ENCODE results near the gene ARPIN.
"Not testable (repeated sequence)": the region's sequence is repeated elsewhere in the genome, so short reads cannot be mapped to it uniquely, and the experiment has no call there.

Gene ARPIN

GRCh38 chr15:89912674-89913396 is at the start of gene ARPIN:
TSS of gene ARPIN (minus strand) at chr15:89912952. CDS start at chr15:89912835, 117 bp downstream.
- DNase-seq, result no peak

GRCh38 chr15:89958107-89958805 is 45.5 kb upstream of the ARPIN start:
- no peak for DNase-seq

GRCh38 chr15:89955449-89955998 is 42.8 kb upstream of the ARPIN start:
- DNase-seq, result not testable (repeated sequence)

- DNase-seq, result no peak
Observed at GRCh38 chr15:89954541-89954940, 41.8 kb upstream of the ARPIN start.

GRCh38 chr15:89948796-89949195 is 36.0 kb upstream of the ARPIN start:
- no peak for DNase-seq

DNA sequence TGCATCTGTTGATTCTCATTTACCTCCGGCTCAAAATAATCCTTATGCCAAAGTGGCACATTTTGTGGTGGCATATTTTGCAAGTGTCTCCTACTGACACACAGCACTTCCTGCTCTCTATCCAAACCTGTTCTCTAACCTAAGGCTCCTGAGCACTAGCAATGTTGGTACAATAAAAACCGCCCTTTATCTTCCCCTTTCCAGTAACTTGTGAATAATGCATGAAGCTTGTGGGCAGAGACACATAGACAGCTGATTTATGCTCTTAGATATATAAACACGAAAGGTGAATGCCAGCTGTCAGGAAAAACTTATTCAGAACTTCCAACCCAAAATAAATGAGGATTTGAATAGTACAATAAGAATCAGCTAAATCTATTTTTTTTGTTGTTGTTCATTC is 34.6 kb upstream of the ARPIN start:
- no peak for DNase-seq

- no peak for DNase-seq
Observed at GRCh38 chr15:89946681-89947299, 34.0 kb upstream of the ARPIN start.

GRCh38 chr15:89943721-89944120 is 31.0 kb upstream of the ARPIN start:
- DNase-seq, result not testable (repeated sequence)

- DNase-seq, result no peak
Observed at GRCh38 chr15:89939910-89940309, 27.2 kb upstream of the ARPIN start.

- not testable (repeated sequence) for DNase-seq
Observed at GRCh38 chr15:89939377-89939776, 26.6 kb upstream of the ARPIN start.

DNA sequence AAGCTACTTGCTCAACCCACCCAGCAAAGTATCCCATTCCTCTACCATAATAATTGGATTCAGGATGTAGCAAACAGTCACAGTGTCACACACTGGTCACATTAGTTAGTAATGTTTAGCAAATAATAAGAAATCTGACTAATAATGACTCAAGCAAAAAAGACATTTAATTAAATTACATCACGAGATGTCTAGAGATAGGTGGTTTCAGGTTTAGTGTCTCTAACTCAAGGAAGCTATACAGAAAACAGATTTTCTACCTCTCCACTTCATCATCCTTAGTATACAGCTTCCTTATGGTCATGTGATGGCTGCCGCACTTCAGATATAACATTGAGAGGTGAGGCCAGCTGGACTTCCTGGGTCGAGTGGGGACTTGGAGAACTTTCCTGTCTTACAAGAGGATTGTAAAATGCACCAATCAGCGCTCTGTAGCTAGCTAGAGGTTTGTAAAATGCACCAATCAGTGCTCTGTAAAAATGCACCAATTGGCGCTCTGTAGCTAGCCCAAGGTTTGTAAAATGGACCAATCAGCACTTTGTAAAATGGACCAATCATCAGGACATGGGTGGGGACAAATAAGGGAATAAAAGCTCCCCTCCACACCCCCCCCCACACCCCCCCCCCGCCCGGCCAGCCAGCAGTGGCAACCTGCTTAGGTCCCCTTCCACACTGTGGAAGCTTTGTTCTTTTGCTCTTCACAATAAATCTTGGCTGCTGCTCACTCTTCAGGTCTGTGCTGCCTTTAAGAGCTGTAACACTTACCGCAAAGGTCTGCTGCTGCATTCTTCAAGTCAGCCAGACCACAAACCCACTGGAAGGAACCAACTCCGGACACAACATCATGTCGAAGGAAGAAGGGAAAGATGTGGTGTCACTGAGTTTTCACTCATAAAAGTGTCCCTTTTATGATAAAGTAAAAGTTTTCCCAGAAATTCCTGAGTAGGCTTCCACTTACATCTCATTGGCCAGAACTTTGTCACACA is 24.9 kb upstream of the ARPIN start:
- DNase-seq, result no peak

DNA sequence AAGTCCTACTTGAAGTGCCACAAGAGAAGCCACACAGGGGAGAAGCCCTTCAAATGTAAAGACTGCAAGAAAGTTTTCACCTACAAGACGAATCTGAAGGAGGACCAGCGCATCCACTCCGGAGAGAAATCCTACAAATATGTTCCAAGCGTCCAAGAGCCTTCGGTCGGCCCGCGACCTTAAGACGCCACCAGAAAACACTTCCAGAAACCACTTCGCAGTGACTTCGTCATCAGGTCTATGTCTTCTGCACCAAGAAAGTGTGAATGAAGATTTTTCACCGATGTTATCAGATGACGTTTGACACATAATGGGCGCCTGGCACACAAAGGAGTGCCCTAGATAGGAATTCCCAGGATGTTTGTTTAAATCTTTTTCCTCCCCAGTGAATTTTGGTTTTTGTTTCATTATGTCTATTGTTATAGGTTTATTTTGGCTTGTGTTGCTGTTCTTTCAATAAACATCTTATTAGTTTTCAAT is 24.1 kb upstream of the ARPIN start:
- DNase-seq, result no peak

- peak; percentile 39 for DNase-seq
Observed at GRCh38 chr15:89936051-89936785, 23.5 kb upstream of the ARPIN start.

DNA sequence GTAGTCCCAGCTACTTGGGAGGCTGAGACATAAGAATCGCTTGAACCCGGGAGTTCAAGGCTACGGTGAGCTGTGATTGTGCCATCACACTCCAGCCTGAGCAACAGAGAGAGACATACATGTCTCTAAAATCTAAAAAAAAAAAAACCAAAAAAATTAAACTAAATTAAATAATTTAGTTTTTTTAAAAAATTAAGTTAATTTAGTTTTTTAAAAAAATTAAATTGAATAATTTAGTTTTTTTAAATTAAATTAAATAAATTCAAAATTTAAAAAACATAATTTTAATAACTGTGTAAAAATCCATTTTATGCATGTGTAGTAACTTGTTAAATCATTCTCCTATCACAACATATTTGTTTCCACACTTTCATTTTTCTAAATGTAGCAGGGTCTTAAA is 20.1 kb upstream of the ARPIN start:
- no peak for DNase-seq

DNA sequence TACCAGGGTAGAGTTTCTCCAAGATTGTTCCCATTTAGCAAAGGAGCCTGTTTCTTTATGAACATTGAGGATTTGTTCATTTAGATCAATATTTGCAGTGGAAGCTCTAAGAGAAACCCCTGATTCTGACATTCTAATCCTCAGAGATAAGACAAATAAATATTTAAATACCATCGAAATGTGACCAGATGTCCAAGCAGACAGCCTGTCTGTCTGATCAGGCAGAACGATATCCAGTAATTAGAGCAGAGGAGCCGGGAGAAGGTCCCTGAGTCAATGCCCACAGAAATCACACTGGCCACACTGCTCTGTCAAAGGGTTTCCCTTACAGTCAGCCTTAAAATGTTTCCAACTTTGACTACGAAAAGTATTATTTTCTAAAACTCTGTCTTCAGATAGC is 15.7 kb upstream of the ARPIN start:
- DNase-seq, result no peak

DNA sequence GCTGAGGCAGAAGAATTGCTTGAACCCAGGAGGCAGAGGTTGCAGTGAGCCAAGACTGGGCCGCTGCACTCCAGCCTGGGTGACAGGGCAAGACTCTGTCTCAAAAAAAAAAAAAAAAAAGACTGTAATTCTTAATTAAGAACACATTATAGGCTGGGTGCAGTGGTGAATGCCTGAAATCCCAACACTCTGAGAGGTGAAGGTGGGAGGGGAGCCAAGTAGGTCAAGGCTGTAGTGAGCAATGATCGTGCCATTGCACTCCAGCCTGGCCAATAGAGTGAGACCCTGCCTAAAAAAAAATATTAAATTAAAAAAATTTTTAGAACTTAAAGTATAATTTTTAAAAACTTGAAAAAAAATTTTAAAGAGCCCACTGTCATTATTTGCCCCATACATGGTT is 13.4 kb upstream of the ARPIN start:
- DNase-seq, result no peak

DNA sequence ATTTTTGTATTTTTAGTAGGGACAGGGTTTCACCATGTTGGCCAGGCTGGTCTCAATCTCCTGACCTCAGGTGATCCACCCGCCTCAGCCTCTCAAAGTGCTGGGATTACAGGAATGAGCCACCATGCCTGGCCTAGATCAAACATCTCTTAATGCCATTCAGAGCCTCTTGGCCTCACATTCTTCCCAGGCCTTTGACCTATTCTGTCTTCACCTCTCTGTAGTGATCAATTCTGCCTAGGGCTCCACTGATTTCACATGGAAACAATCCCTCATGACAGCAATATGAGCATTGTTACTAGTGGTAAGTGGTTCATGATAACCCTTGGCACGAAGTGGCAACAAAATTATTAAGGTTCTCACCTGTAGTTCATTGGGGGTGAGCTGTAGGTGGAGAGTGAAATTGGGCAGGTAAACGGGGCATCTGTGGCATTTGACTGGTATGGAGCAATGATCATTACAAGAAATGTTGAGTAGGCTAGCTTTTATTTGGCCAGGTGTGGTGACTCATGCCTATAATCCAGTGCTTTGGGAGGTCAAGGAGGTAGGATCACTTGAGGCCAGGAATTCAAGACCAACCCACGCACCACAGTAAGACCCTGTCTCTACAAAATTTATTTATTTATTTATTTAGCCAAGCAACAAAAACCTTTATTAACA is 4.8 kb upstream of the ARPIN start:
- DNase-seq, result no peak

- DNase-seq, result no peak
Observed at GRCh38 chr15:89916660-89917059, 3.9 kb upstream of the ARPIN start.

DNA sequence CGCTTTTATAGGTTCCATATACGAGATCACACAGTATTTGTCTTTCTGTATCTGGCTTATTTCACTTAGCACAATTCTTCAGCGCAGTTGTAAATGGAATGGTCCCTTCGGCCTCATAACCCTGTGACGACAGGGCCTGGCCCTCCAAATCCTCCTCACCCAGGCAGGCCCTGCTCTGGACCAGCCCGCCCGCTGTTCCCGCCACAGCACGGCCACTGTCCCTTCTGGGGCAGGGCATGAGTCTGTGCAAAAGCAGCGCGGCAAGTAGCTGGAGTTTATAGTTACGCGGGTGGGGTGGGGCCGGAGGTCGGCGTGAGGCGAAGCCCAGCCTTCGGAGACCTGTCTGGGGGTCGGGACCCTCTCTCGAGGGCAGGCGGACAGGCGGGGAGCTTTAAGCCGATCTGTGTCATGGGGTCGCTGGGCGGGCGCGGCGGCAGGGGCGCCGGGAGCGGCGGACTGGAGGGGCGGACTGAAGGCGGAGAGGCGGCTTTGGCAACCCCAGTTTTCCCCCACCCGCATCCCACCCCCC is 543 bp downstream of the ARPIN start:
- DNase-seq, result no peak

- DNase-seq, result no peak
Observed at GRCh38 chr15:89910891-89911626, 1.7 kb downstream of the ARPIN start.
